ENCODE results near the gene AP2S1. TPM values are rescaled to one million over a fixed set of nuclear protein-coding genes. Genes with fewer than 3 reads are reported as not detected.
"Not testable (repeated sequence)": the region's sequence is repeated elsewhere in the genome, so short reads cannot be mapped to it uniquely, and the experiment has no call there.

The AP2S1 gene
- total RNA-seq, 1 experiment from 2014 or later, result 241 TPM

DNA sequence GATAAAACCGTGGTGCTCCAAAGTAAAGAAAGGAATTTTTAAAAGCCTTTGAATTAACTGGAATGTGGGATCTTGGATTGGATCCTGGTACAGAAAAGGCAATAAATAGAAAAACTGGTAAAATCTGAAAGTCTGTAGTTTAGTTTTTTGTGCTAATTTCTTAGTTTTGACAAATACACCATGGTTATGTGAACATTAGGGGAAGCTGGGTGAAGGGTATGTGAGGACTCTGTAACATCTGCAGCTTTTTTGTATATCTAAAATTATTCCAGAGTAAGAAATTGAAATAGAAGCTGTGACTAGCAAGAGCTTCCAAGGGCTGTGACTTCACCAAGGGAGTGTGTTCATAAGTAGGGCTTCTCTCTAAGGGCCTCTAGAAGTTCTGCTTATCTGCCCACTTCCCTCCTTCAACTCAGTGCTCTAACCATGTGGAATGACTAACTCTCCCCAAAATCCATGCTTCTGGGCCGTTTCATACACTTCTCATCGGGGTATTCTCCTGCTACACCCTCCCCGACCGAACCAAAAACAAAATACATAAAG is 36.7 kb upstream of the AP2S1 start:
- TSS peak; percentile 26 for BruUV-seq (replicated peaks)
- no peaks in the 10 kb centered on the region for H3K36me3 ChIP-seq (ENCODE audit: insufficient read depth, low read length, poor library complexity, severe bottlenecking)

DNA sequence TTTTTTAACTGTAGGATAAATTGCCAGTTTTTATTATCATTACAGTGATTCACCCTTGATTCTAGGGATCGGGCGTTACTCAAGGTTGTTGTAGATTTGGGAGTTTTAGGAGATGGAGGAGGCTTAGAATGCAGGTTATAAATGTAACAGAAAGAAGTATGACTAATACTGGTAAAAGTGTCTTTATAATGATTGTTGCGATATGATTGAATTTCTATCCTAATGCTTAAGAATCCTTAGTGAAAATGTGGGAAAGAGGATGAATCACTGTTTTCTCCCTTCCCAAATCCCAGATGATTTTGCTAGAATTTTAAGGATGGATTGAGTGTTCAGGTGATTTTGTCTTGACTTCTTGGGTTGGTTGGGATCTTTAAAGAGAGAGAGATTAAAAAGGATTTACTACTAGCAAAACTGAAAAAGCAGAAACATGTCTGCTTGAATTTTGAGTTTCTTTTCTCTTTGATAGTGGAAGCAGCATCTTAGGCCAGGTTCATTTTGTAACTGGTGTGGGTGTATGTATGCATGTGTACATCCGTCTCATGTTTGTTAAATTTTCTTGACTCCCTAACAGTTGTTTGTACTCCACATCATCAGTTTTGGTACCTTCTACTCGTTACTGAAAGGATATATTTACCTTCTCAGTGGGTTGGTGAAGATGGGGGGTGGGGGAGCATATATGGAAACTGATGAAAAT is 36.0 kb upstream of the AP2S1 start:
- Histone ChIP-seq H3K36me3 (ENCODE audit: insufficient read depth, low read length, poor library complexity, severe bottlenecking) (no peaks in the 10 kb centered on the region), H3K4me1 (ENCODE audit: insufficient read depth, low read length, poor library complexity, severe bottlenecking) (peaks cover 5% of the 10 kb centered on the region), H3K4me3 (ENCODE audit: low read depth, low read length, poor library complexity, severe bottlenecking) (no peak overlapping the region), H3K9me3 (ENCODE audit: low read depth, low read length, poor library complexity, severe bottlenecking) (peaks cover 3% of the 10 kb centered on the region), H3K27ac (ENCODE audit: low read depth, low read length, poor library complexity, severe bottlenecking) (no peak overlapping the region), H3K27me3 (replicated peaks; ENCODE audit: insufficient read depth, low read depth, low read length, poor library complexity) (no peaks in the 10 kb centered on the region)
- ChIA-PET CTCF (no interaction called here), POLR2A (ENCODE audit: low non-redundant PET) (no interaction called here)
- intact Hi-C loops (cut with micrococcal nuclease; ENCODE audit: unreplicated experiment), result no loop called here
- no peak for DNase-seq (ENCODE audit: low spot score)
- no peak for TF ChIP-seq EZH2 (IDR thresholded peaks at IDR 0.05; ENCODE audit: borderline replicate concordance, low read depth, low read length, poor library complexity, severe bottlenecking)
- TF ChIP-seq, protein P1, sequence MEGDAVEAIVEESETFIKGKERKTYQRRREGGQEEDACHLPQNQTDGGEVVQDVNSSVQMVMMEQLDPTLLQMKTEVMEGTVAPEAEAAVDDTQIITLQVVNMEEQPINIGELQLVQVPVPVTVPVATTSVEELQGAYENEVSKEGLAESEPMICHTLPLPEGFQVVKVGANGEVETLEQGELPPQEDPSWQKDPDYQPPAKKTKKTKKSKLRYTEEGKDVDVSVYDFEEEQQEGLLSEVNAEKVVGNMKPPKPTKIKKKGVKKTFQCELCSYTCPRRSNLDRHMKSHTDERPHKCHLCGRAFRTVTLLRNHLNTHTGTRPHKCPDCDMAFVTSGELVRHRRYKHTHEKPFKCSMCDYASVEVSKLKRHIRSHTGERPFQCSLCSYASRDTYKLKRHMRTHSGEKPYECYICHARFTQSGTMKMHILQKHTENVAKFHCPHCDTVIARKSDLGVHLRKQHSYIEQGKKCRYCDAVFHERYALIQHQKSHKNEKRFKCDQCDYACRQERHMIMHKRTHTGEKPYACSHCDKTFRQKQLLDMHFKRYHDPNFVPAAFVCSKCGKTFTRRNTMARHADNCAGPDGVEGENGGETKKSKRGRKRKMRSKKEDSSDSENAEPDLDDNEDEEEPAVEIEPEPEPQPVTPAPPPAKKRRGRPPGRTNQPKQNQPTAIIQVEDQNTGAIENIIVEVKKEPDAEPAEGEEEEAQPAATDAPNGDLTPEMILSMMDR (conservative IDR thresholded peaks at IDR 0.05; ENCODE audit: low read depth, low read length), result no peak
- BruUV-seq (replicated peaks), result no TSS peak

More for the DNA sequence above, 36.7 kb upstream of the AP2S1 start:
- Histone ChIP-seq H3K4me1 (ENCODE audit: insufficient read depth, low read length, poor library complexity, severe bottlenecking) (peaks cover 6% of the 10 kb centered on the region), H3K4me3 (ENCODE audit: low read depth, low read length, poor library complexity, severe bottlenecking) (no peak overlapping the region), H3K27me3 (replicated peaks; ENCODE audit: insufficient read depth, low read depth, low read length, poor library complexity) (no peaks in the 10 kb centered on the region), H3K27ac (ENCODE audit: low read depth, low read length, poor library complexity, severe bottlenecking) (no peak overlapping the region), H3K9me3 (ENCODE audit: low read depth, low read length, poor library complexity, severe bottlenecking) (peaks cover 3% of the 10 kb centered on the region)
- DNase-seq (ENCODE audit: low spot score), result no peak
- intact Hi-C loops (cut with micrococcal nuclease; ENCODE audit: unreplicated experiment), result no loop called here
- no peak for TF ChIP-seq EZH2 (IDR thresholded peaks at IDR 0.05; ENCODE audit: borderline replicate concordance, low read depth, low read length, poor library complexity, severe bottlenecking)
- TF ChIP-seq, protein P1 (conservative IDR thresholded peaks at IDR 0.05; ENCODE audit: low read depth, low read length), result no peak
- ChIA-PET POLR2A (ENCODE audit: low non-redundant PET) (no interaction called here), CTCF (no interaction called here)

DNA sequence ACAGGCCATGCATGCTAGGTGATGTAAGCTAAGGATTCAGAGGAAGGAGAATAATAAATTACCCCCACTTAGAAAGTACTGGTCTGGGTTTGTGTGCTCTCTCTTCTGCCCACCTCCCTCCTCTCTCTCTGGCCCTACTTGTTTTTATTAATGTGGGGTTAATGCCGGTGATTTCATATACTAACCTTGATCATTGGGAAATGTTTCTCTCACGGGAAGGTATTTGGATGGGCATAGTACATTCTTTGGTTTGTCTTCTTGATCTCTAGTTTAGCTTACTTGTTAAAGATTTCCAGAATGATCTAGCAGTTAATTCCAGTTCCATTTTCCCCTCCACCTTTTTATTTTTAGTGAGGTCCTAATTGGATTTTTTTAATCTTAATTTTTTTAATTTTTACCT is 34.8 kb upstream of the AP2S1 start:
- H3K27ac ChIP-seq (ENCODE audit: low read depth, low read length, poor library complexity, severe bottlenecking), result no peak overlapping the region
- POLR2A ChIA-PET (ENCODE audit: low non-redundant PET), result no interaction called here

DNA sequence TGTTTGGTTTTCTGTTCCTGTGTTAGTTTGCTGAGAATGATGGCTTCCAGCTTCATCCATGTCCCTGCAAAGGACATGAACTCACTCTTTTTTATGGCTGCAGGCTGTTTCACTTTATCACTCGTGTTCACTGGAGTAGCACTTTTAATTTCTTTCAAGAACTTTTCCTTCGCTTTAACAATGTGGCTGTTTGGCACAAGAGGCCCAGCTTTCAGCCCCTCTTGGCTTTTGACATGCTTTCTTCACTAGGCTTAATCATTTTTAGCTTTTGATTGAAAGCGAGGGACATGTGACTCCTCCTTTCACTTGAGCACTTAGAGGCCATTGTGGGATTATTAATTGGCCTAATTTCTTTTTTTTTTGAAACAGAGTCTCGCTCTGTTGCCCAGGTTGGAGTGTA is 32.1 kb upstream of the AP2S1 start:
- H3K27me3 ChIP-seq (replicated peaks; ENCODE audit: insufficient read depth, low read depth, low read length, poor library complexity); H3K36me3 ChIP-seq (ENCODE audit: insufficient read depth, low read length, poor library complexity, severe bottlenecking); intact Hi-C loops (cut with micrococcal nuclease; ENCODE audit: unreplicated experiment); POLR2A ChIA-PET (ENCODE audit: low non-redundant PET); CTCF ChIA-PET; H3K4me3 ChIP-seq (ENCODE audit: low read depth, low read length, poor library complexity, severe bottlenecking); H3K27ac ChIP-seq (ENCODE audit: low read depth, low read length, poor library complexity, severe bottlenecking); BruUV-seq (replicated peaks); H3K9me3 ChIP-seq (ENCODE audit: low read depth, low read length, poor library complexity, severe bottlenecking); DNase-seq (ENCODE audit: low spot score); H3K4me1 ChIP-seq (ENCODE audit: insufficient read depth, low read length, poor library complexity, severe bottlenecking): not testable (repeated sequence)

More for the DNA sequence above, 34.8 kb upstream of the AP2S1 start:
- no peak for DNase-seq (ENCODE audit: low spot score)
- intact Hi-C loops (cut with micrococcal nuclease; ENCODE audit: unreplicated experiment), result no loop called here
- Histone ChIP-seq H3K4me3 (ENCODE audit: low read depth, low read length, poor library complexity, severe bottlenecking) (no peak overlapping the region), H3K9me3 (ENCODE audit: low read depth, low read length, poor library complexity, severe bottlenecking) (peaks cover 3% of the 10 kb centered on the region), H3K36me3 (ENCODE audit: insufficient read depth, low read length, poor library complexity, severe bottlenecking) (no peaks in the 10 kb centered on the region), H3K4me1 (ENCODE audit: insufficient read depth, low read length, poor library complexity, severe bottlenecking) (peaks cover 5% of the 10 kb centered on the region), H3K27me3 (replicated peaks; ENCODE audit: insufficient read depth, low read depth, low read length, poor library complexity) (no peaks in the 10 kb centered on the region)
- TF ChIP-seq, protein P1 (conservative IDR thresholded peaks at IDR 0.05; ENCODE audit: low read depth, low read length), result no peak
- TF ChIP-seq EZH2 (IDR thresholded peaks at IDR 0.05; ENCODE audit: borderline replicate concordance, low read depth, low read length, poor library complexity, severe bottlenecking), result no peak
- CTCF ChIA-PET, result no interaction called here
- no TSS peak for BruUV-seq (replicated peaks)
